AG04449 (cell line): ENCODE measurements around the gene RAF1.
"Not testable (repeated sequence)": the region's sequence is repeated elsewhere in the genome, so short reads cannot be mapped to it uniquely, and the experiment has no call there.

Source experiments
- CTCF ChIA-PET: fragments of 350-600 bp; formaldehyde crosslinking; extraction: SDS; loops from one replicate; lab custom pipeline; 2021; ENCODE audit warnings: antibody characterized with exemption; lab: Yijun Ruan, JAX
- POLR2A ChIA-PET: fragments of 400-600, 350-600 bp; formaldehyde crosslinking; extraction: SDS; loops from one replicate; lab custom pipeline; 2020; ENCODE audit warnings: antibody characterized with exemption, inconsistent platforms; lab: Yijun Ruan, JAX
- DNase-seq: peaks from one replicate; pipeline ENCODE4 v3.0.0-alpha.2; 2010; ENCODE audit warnings: low read depth, low spot score
- H3K4me3 ChIP-seq: 2 replicates; pipeline ENCODE4 v1.5.1; 2011; ENCODE audit warnings: low read depth, mild to moderate bottlenecking, control low read depth, low read length
- CTCF ChIP-seq: IDR thresholded peaks from one replicate; pipeline ENCODE4 v1.5.1; 2011; ENCODE audit warnings: mild to moderate bottlenecking, moderate library complexity, low read length, control low read depth, inconsistent platforms; ENCODE audit not compliant: insufficient read depth; ENCODE audit errors: missing control alignments

Gene RAF1

DNA sequence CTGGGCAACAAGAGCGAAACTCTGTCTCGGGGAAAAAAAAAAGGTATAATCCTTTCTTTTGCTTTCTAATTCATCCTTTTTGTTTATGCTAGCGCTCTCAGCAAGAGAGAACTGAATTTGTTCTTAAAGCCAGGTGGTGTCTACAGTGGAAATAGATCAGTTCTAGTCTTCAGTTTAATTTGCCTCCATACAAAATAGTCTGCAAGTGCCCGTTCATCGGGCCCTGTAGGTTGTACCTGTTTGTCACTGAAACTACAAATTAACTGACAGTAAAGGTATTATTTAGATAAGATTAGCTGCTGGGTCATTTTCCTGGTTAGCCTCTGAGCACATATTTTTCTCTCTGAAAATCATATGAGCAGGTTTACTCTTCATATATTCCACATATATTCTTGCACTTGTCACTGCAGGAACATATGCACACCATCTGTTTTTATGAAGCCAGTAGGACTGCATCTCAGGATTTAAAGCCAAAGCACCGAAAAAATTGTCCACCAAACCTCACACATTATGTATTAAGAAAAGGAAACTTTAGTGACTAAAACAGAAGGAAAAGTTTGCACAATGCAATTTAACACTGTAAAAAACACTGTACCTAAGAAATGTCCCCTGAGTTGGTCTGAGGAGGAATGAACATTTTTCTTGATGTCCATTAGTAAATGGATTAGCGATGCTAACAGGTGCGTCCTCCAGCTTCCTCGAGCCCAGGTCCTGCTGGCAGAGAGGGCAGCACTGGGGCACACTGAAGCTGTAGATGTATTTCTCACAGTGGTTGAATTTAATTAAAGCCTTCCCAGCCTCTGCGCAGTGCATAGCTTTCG is 119.1 kb downstream of the RAF1 start:
- H3K4me3 ChIP-seq = no peak overlapping the region
- TF ChIP-seq CTCF = no peak
- ChIA-PET CTCF (interaction anchor here (1.0 to 1.9 kb wide), 6 partner anchors 8 to 410 kb away, joined by 3 to 4 read pairs (median 4); no protein-coding TSS in a partner anchor), POLR2A (no interaction called here)
- no peak for DNase-seq

GRCh38 chr3:12543497-12543896 is 120.4 kb downstream of the RAF1 start:
- POLR2A ChIA-PET, H3K4me3 ChIP-seq, DNase-seq: not testable (repeated sequence)
- CTCF ChIA-PET = interaction anchor here (1.4 kb wide), 1 partner anchor 11 kb away, joined by 4 read pairs; no protein-coding TSS in a partner anchor

- H3K4me3 ChIP-seq = no peak overlapping the region
- ChIA-PET POLR2A (no interaction called here), CTCF (interaction anchor here (0.9 to 1.6 kb wide), 5 partner anchors 12 to 406 kb away, joined by 3 to 4 read pairs (median 3); no protein-coding TSS in a partner anchor)
- TF ChIP-seq CTCF = peak; percentile 19
- DNase-seq = no peak
Measured at GRCh38 chr3:12541625-12542024, 122.3 kb downstream of the RAF1 start.

- H3K4me3 ChIP-seq = no peak overlapping the region
- no peak for DNase-seq
- peak; percentile 29 for TF ChIP-seq CTCF
- POLR2A ChIA-PET = no interaction called here
- CTCF ChIA-PET = interaction anchor here (1.0 to 3.7 kb wide), 14 partner anchors 11 to 404 kb away, joined by 3 to 35 read pairs (median 8); partner anchors contain the start of gene TSEN2
Measured at GRCh38 chr3:12536423-12536822, 127.5 kb downstream of the RAF1 start.
